ENCODE measurements around the gene ANTKMT. TPM values are rescaled to one million over a fixed set of nuclear protein-coding genes. Genes with fewer than 3 reads are reported as not detected.

ANTKMT gene
- polyA plus RNA-seq, 4 donors, result 23.0 to 55.5 (median 38.1) TPM

DNA sequence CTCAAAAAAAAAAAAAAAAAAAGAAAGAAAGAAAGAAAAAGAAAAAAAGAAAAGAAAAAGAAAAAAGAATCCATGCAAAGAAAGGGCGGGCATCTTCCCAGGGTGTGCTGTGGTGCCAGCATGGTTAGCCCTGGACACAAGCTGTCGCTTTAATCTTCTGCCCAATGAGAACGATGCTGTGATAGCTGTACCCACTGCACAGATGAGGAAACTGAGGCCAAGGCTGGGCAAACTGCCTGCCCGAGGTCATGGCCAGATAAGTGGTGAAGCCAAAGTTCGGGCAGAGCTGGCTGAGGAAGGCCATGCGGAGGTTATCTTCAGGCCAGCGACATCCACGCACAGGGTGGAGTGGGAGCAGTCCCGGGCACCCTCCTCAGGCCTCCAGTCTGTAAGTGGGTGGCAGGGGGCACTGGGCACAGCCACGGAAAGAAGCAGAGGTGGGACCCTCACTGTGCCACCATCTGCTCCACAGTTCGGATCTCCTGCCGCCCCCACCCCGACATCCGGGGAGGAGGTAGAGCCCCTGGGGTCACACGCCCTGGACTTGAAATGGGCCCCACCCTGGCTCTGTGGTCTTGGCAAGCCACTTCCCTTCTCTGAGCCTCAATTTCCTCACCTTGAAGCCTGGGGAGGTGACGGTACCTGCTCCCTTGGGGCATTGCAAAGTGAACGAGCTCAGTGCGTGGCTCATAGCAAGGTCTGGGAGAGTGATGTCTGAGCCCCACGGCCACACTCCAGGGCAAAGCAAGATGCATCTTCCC lies 21.9 kb upstream of the ANTKMT start:
- H3K27me3 ChIP-seq (ENCODE audit: control insufficient read depth in 3 of 3, insufficient read depth in 3 of 3, low read length in 3 of 3), result peaks cover 18 to 83% (median 27%) of the 10 kb centered on the region in 3 donors
- H3K9me3 ChIP-seq (ENCODE audit: control insufficient read depth in 2 of 2, insufficient read depth in 1 of 2, low read depth in 1 of 2, low read length in 1 of 2), result no peaks in the 10 kb centered on the region
- peaks cover 0 to 14% (median 3%) of the 10 kb centered on the region in 3 donors for H3K4me1 ChIP-seq (ENCODE audit: control insufficient read depth in 3 of 3, insufficient read depth in 2 of 3, low read depth in 1 of 3, low read length in 2 of 3)
- no peak for FAIRE-seq
- WGBS, 3 donors, result 59 to 65% (median 60%) methylated on average over 19 of the region's 19 CpGs
- DNase-seq, result no peak
- H3K27ac ChIP-seq (ENCODE audit: low read depth in 1 of 3, low read length in 2 of 3), result no peak overlapping the region
- H3K4me3 ChIP-seq (ENCODE audit: low read depth in 1 of 3, low read length in 3 of 3), result no peak overlapping the region
- H3K36me3 ChIP-seq (ENCODE audit: control insufficient read depth in 3 of 3, insufficient read depth in 2 of 3, low read depth in 1 of 3, low read length in 3 of 3), result no peaks in the 10 kb centered on the region

DNA sequence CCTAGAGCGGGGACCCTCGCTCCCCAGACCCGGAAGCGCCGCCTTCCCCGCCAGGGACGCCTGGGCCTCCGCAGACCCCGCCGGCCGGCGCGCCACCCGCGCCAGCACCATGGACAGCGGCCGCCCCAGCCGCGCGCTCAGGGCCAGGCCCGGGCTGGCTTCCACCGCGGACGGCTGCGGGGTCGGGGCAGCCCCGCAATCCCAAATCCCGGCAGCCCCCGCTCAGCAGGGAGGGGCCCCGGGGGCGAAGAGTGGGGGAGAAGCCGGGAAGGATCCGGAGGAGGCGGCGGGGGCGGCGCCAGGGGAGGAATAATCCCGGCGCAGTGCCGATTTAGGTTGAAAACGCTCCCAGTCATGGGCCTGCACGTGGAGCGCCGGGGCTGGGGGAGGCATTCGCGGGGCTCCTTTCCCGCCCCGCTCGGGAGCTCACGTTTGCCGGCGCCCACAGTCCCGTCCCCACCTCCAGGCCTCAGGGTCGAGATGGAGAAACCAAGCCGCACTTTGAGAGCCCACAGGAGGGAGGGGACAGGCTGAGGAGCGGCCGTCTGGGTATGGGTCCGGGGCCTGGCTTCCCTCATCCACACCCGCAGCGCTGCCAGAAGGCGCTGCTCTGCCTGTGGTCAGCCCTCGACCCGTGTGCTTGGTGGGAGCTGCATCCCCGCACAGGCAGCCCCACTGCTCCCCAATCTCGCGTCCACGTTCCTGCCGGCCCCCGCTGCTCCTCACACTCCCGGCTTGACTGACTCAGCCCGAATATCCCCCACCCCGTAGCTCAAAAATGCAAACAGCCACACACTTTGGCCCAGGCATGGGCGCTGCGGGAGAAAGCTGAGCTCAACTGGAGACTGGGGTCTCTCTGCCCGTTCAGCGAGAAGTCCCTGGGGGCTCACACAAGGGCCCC lies 20.0 kb upstream of the ANTKMT start:
- Histone ChIP-seq H3K36me3 (ENCODE audit: control insufficient read depth in 3 of 3, insufficient read depth in 2 of 3, low read depth in 1 of 3, low read length in 3 of 3) (no peaks in the 10 kb centered on the region), H3K4me3 (ENCODE audit: low read depth in 1 of 3, low read length in 3 of 3) (no peak overlapping the region), H3K9me3 (ENCODE audit: control insufficient read depth in 2 of 2, insufficient read depth in 1 of 2, low read depth in 1 of 2, low read length in 1 of 2) (no peaks in the 10 kb centered on the region), H3K27me3 (ENCODE audit: control insufficient read depth in 3 of 3, insufficient read depth in 3 of 3, low read length in 3 of 3) (peaks cover 22 to 76% (median 31%) of the 10 kb centered on the region in 3 donors), H3K27ac (ENCODE audit: low read depth in 1 of 3, low read length in 2 of 3) (no peak overlapping the region), H3K4me1 (ENCODE audit: control insufficient read depth in 3 of 3, insufficient read depth in 2 of 3, low read depth in 1 of 3, low read length in 2 of 3) (peaks cover 0 to under 1% (median 0%) of the 10 kb centered on the region in 3 donors)
- 7% methylated on average over 73 to 76 of the region's 76 CpGs for WGBS, 3 donors
- FAIRE-seq (no peak), DNase-seq (peak in 1 of 2 donors; percentile 73)

DNA sequence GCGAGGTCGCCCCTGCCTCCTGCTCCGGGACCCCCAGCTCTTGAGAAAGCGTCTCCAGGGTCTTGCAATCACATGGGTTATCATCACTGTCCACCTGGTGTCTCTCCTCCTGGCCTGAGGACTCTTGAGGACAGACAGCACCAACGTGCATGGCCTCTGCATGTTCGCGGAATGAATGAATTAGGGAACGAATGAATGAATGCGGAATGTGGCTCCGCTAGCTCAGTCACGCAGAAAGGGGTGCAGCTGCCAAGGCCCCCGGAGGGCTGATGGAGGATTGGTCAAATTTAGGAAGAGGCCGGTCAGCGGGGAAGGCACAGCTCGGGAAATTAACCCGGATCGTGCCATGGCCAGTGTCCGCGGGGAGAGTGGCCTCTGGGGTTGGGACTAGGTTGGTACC lies 18.6 kb upstream of the ANTKMT start:
- FAIRE-seq, result no peak
- WGBS, 3 donors, result 82 to 85% (median 84%) methylated on average over 19 of the region's 19 CpGs

DNA sequence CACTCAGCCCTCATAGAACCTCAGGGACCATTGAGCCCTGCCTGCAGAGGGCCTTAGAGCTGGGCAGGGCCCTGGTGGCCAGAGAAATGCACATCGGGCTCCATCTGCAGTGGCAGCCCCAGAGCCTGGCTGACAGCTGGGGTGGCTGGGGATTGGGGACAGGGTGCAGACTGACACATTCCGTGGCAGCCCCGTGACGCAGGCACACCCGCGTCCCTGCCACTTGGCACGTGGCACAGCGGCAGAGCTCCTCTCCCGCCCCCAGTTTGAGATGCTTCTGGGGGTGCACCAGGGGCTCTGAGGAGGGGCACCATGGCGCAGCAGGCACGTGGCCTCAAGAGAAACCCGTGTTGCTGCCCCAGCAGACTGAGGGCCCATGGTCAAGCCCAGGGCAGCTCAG lies 17.5 kb upstream of the ANTKMT start:
- peaks cover 28 to 86% (median 48%) of the 10 kb centered on the region in 3 donors for H3K27me3 ChIP-seq (ENCODE audit: control insufficient read depth in 3 of 3, insufficient read depth in 3 of 3, low read length in 3 of 3)

More for the DNA sequence above, 18.6 kb upstream of the ANTKMT start:
- H3K4me1 ChIP-seq (ENCODE audit: control insufficient read depth in 3 of 3, insufficient read depth in 2 of 3, low read depth in 1 of 3, low read length in 2 of 3), result no peaks in the 10 kb centered on the region
- no peak overlapping the region for H3K27ac ChIP-seq (ENCODE audit: low read depth in 1 of 3, low read length in 2 of 3)
- peaks cover 28 to 80% (median 40%) of the 10 kb centered on the region in 3 donors for H3K27me3 ChIP-seq (ENCODE audit: control insufficient read depth in 3 of 3, insufficient read depth in 3 of 3, low read length in 3 of 3)
- no peak overlapping the region for H3K4me3 ChIP-seq (ENCODE audit: low read depth in 1 of 3, low read length in 3 of 3)
- DNase-seq, result no peak
- H3K36me3 ChIP-seq (ENCODE audit: control insufficient read depth in 3 of 3, insufficient read depth in 2 of 3, low read depth in 1 of 3, low read length in 3 of 3), result no peaks in the 10 kb centered on the region
- no peaks in the 10 kb centered on the region for H3K9me3 ChIP-seq (ENCODE audit: control insufficient read depth in 2 of 2, insufficient read depth in 1 of 2, low read depth in 1 of 2, low read length in 1 of 2)

DNA sequence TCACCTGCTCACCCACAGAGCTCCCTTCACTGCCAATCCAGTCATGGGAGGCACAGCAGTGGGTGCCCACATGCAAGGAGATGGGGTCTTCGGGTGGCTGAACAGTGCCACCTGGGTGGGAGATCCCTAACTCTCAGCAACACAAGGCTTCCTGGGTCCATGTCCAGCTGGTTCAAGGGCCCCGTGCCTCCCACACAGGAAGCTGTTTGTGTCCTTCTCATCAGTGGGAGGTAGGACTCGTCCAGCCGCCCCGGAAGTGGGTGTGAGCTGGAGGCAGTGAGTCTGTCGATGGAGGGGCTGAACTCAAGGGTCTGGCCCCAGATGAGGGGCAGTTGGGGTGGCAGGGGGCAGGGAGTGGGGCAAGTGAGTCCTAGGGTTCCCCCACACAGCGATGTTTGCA lies 16.9 kb upstream of the ANTKMT start:
- 66 to 70% (median 70%) methylated on average over 7 of the region's 7 CpGs for WGBS, 3 donors
- DNase-seq (no peak), FAIRE-seq (no peak)
- H3K27me3 ChIP-seq (ENCODE audit: control insufficient read depth in 3 of 3, insufficient read depth in 3 of 3, low read length in 3 of 3), result peaks cover 28 to 87% (median 52%) of the 10 kb centered on the region in 3 donors
- H3K27ac ChIP-seq (ENCODE audit: low read depth in 1 of 3, low read length in 2 of 3), result no peak overlapping the region
- no peaks in the 10 kb centered on the region for H3K9me3 ChIP-seq (ENCODE audit: control insufficient read depth in 2 of 2, insufficient read depth in 1 of 2, low read depth in 1 of 2, low read length in 1 of 2)
- H3K36me3 ChIP-seq (ENCODE audit: control insufficient read depth in 3 of 3, insufficient read depth in 2 of 3, low read depth in 1 of 3, low read length in 3 of 3), result no peaks in the 10 kb centered on the region
- no peak overlapping the region for H3K4me3 ChIP-seq (ENCODE audit: low read depth in 1 of 3, low read length in 3 of 3)
- H3K4me1 ChIP-seq (ENCODE audit: control insufficient read depth in 3 of 3, insufficient read depth in 2 of 3, low read depth in 1 of 3, low read length in 2 of 3), result no peaks in the 10 kb centered on the region

More for the DNA sequence above, 17.5 kb upstream of the ANTKMT start:
- FAIRE-seq (no peak), DNase-seq (no peak)
- H3K36me3 ChIP-seq (ENCODE audit: control insufficient read depth in 3 of 3, insufficient read depth in 2 of 3, low read depth in 1 of 3, low read length in 3 of 3), result no peaks in the 10 kb centered on the region
- H3K4me3 ChIP-seq (ENCODE audit: low read depth in 1 of 3, low read length in 3 of 3), result no peak overlapping the region
- H3K4me1 ChIP-seq (ENCODE audit: control insufficient read depth in 3 of 3, insufficient read depth in 2 of 3, low read depth in 1 of 3, low read length in 2 of 3), result no peaks in the 10 kb centered on the region
- no peaks in the 10 kb centered on the region for H3K9me3 ChIP-seq (ENCODE audit: control insufficient read depth in 2 of 2, insufficient read depth in 1 of 2, low read depth in 1 of 2, low read length in 1 of 2)
- 59 to 79% (median 60%) methylated on average over 12 of the region's 12 CpGs for WGBS, 3 donors
- H3K27ac ChIP-seq (ENCODE audit: low read depth in 1 of 3, low read length in 2 of 3), result no peak overlapping the region

DNA sequence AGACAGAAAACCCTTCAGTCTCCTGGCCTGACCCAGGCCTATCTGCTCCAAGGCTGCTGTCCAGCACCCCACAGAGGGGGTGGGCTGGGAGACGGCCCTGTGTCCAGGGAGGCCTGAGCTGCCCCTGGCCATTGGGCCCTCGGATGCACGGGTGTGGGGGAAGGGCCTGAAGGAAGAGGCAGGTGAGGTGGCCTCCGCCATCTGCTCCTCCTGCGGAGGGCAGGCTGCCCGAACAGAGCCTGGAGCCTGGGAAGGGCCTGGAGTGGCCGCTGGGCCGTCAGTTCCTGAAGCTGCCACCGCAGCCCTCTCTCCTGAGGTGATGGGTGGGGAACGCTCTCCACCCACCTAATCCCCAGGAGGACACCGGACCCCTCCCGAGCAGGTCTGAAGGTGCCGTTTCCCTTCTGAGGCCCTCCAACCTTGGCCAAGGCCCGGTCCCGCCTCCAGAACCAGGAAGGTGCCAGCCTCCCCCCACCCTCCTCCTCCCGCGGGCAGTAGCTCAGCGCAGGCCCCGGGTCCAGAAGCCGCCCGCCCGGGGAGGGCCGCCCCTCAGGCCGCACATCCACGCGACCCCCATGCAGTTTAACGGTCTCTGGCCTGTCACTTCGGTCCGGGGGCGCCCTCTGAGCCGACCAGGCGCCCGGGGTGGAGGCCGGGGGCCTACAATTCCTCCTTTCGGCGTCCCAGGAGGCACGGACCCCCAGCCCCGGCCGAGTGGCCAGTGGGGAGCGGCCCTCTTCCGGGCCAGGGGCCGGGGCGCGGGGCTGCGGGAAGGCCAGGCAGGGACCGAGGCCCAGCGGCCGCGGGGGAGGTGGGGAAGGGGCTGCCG lies 16.2 kb upstream of the ANTKMT start:
- no peak for DNase-seq
- Histone ChIP-seq H3K27me3 (ENCODE audit: control insufficient read depth in 3 of 3, insufficient read depth in 3 of 3, low read length in 3 of 3) (peaks cover 29 to 87% (median 54%) of the 10 kb centered on the region in 3 donors), H3K4me1 (ENCODE audit: control insufficient read depth in 3 of 3, insufficient read depth in 2 of 3, low read depth in 1 of 3, low read length in 2 of 3) (no peaks in the 10 kb centered on the region), H3K27ac (ENCODE audit: low read depth in 1 of 3, low read length in 2 of 3) (no peak overlapping the region), H3K36me3 (ENCODE audit: control insufficient read depth in 3 of 3, insufficient read depth in 2 of 3, low read depth in 1 of 3, low read length in 3 of 3) (no peaks in the 10 kb centered on the region), H3K4me3 (ENCODE audit: low read depth in 1 of 3, low read length in 3 of 3) (peak overlapping the region in 1 of 3 donors; percentile 7), H3K9me3 (ENCODE audit: control insufficient read depth in 2 of 2, insufficient read depth in 1 of 2, low read depth in 1 of 2, low read length in 1 of 2) (no peaks in the 10 kb centered on the region)
- WGBS, 3 donors, result 10 to 12% (median 11%) methylated on average over 37 to 50 of the region's 50 CpGs
- FAIRE-seq, result no peak

DNA sequence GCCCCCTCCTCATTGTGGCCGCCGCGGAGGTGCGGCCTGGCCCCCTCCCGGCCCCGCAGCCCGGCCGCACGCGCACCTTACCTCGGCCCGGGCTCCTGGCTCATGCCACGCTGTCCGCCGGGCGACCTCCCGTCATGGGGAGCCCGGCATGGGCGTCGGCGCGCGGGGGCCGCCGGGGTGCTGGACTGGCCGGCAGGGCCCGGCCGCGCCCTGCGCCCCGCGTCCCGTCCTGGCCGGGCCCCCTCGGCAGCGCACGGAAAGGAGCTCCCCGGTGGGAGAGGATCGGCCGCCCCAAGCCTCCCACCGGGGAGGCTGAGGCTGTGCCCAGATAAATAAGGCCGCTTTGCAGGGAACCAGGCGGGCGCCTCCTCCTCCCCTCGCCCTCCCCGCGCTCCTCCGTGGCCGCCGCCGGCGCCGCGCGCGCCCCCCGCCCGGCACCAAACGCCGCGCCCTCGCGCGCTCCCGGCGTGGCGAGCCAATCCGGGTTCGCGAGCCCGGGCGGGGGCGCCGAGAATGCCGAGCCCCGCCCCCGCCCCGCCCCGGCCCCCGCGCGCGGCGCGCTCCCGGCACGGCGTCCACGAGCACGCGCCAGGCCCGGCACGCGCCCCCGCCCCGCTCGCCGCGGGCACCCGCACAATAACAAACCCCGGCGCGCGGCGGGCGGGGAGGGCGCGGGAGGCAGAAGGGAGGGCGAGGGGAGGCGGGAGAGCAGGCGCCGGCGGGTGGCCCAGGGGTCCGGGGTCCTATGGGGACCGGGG lies 15.3 kb upstream of the ANTKMT start, which contains the start of gene FBXL16:
TSS of gene FBXL16 (minus strand) at position 371 of the 758 bp plus-strand sequence. CDS start 8,396 bp downstream, outside the sequence.
- FAIRE-seq (no peak), DNase-seq (no peak)
- no peaks in the 10 kb centered on the region for H3K9me3 ChIP-seq (ENCODE audit: control insufficient read depth in 2 of 2, insufficient read depth in 1 of 2, low read depth in 1 of 2, low read length in 1 of 2)
- no peaks in the 10 kb centered on the region for H3K36me3 ChIP-seq (ENCODE audit: control insufficient read depth in 3 of 3, insufficient read depth in 2 of 3, low read depth in 1 of 3, low read length in 3 of 3)
- H3K4me1 ChIP-seq (ENCODE audit: control insufficient read depth in 3 of 3, insufficient read depth in 2 of 3, low read depth in 1 of 3, low read length in 2 of 3), result peaks cover 0 to under 1% (median 0%) of the 10 kb centered on the region in 3 donors
- H3K27ac ChIP-seq (ENCODE audit: low read depth in 1 of 3, low read length in 2 of 3), result peak within 1 kb of the TSS in 1 of 3 donors; percentile 22
- WGBS, 3 donors, result 1 to 2% (median 1%) methylated on average over 30 to 115 of the region's 115 CpGs
- H3K4me3 ChIP-seq (ENCODE audit: low read depth in 1 of 3, low read length in 3 of 3), result peak within 1 kb of the TSS in 2 of 3 donors; percentile 7 to 32
- H3K27me3 ChIP-seq (ENCODE audit: control insufficient read depth in 3 of 3, insufficient read depth in 3 of 3, low read length in 3 of 3), result peaks cover 31 to 88% (median 62%) of the 10 kb centered on the region in 3 donors
